Left ventricle myocardium inferior (tissue), 1 donor: ENCODE results near the gene ZNF117. TPM values are rescaled to one million over a fixed set of nuclear protein-coding genes. Genes with fewer than 3 reads are reported as not detected.

Source experiments
- DNase-seq: peaks from one replicate; pipeline ENCODE4 v3.0.0-alpha.2; 2020
- H3K27ac ChIP-seq: fragments of 200-600 bp; replicated peaks from 2 replicates; pipeline ENCODE4 v1.8.0; 2021
- H3K27me3 ChIP-seq: fragments of 200-600 bp; 2 replicates; pipeline ENCODE4 v1.8.0; 2021; ENCODE audit warnings: low read depth
- H3K36me3 ChIP-seq: fragments of 200-600 bp; 2 replicates; pipeline ENCODE4 v1.8.0; 2021
- H3K4me1 ChIP-seq: fragments of 200-600 bp; 2 replicates; pipeline ENCODE4 v1.8.0; 2021
- H3K4me3 ChIP-seq: fragments of 200-600 bp; 2 replicates; pipeline ENCODE4 v1.8.0; 2021; ENCODE audit warnings: mild to moderate bottlenecking, moderate library complexity
- H3K9me3 ChIP-seq: fragments of 200-600 bp; replicated peaks from 2 replicates; pipeline ENCODE4 v1.8.0; 2021
- intact Hi-C: fragments of 100-400 bp; cut with micrococcal nuclease; formaldehyde crosslinking; loops from one replicate; pipeline ENCODE4 v1.11.0; 2022
- total RNA-seq: library from RNA; stranded (reverse); fragmentation: NEBNext Ultra II Directional; extraction: Animal tissue kit (Norgen Biotek cat#: 25700); gene quantifications from one replicate; pipeline ENCODE4 v1.2.1, GENCODE V29; 2021
- TF ChIP-seq, protein P1 (sequence below): fragments of 200-600 bp; IDR thresholded peaks from 2 replicates; pipeline ENCODE4 v1.8.0; 2021; ENCODE audit warnings: antibody characterized with exemption, mild to moderate bottlenecking, borderline replicate concordance
- donor health status: DM: no; HTN: yes; CAD: no; lungs with severe emphysema.

Gene ZNF117
- total RNA-seq, 1 donor from 2014 or later = 3.2 TPM

DNA sequence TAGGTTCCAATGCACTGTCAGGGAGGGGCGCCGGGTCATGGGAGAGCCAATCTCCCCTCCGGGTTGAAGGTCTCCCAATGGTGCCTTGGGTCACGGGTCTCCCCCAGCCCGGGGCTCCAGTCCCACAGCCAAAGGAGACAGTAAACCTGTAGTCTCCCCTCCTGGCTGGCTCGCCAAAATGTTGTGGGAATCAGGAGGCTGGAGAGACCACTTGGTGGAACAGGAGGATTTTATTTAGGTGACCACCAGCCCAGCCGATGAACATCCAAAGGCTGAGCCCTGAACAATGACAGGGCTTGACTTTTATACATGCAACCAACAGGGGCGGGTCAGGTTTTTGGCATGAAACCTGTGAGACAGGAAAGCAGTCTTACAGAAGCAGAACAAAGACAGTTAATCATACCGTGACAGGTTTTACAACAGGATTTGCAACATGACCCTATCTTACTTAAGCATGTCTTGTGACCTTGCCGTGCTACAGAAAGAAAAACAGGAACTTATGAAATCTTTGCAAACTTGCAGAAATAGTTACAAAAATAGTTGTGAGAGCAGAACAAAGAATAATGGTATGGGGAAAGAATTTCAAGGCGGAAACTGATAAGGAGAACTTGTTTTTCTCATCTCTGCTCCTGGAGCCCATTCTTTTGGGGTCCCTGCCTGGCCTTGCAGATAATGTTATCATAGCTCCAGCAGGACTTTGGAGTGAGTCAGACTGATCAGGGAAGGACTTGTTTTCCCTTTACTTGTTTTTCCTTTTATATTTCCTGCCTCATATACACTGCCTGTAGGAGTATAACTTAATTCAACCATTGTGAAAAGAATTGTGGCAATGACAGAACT, 8.5 kb upstream of the ZNF117 start:
- no peak overlapping the region for H3K4me3 ChIP-seq
- H3K27me3 ChIP-seq = no peaks in the 10 kb centered on the region
- peaks cover 68% of the 10 kb centered on the region for H3K4me1 ChIP-seq
- DNase-seq = no peak
- peaks cover 49% of the 10 kb centered on the region for H3K9me3 ChIP-seq
- TF ChIP-seq, protein P1, sequence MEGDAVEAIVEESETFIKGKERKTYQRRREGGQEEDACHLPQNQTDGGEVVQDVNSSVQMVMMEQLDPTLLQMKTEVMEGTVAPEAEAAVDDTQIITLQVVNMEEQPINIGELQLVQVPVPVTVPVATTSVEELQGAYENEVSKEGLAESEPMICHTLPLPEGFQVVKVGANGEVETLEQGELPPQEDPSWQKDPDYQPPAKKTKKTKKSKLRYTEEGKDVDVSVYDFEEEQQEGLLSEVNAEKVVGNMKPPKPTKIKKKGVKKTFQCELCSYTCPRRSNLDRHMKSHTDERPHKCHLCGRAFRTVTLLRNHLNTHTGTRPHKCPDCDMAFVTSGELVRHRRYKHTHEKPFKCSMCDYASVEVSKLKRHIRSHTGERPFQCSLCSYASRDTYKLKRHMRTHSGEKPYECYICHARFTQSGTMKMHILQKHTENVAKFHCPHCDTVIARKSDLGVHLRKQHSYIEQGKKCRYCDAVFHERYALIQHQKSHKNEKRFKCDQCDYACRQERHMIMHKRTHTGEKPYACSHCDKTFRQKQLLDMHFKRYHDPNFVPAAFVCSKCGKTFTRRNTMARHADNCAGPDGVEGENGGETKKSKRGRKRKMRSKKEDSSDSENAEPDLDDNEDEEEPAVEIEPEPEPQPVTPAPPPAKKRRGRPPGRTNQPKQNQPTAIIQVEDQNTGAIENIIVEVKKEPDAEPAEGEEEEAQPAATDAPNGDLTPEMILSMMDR = no peak
- H3K36me3 ChIP-seq = peaks cover 8% of the 10 kb centered on the region
- intact Hi-C loops = no loop called here
- peak overlapping the region; percentile 82 for H3K27ac ChIP-seq

DNA sequence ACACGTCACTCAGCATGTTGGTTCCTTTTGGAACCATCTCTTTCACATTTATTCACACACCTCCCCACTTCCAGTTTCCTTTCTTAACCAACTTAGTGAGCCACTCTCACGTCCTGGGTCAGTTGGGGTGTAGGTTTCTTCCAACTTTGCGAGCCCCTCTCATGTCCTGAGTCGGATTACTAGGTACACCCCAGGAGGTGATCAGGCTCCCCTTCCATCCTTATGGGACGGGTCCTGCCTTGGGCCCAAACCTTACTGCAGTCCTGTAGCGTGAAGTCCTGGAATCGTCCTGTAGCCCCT, 8.0 kb upstream of the ZNF117 start:
- Histone ChIP-seq H3K36me3 (peaks cover 8% of the 10 kb centered on the region), H3K9me3 (peaks cover 52% of the 10 kb centered on the region), H3K4me1 (peaks cover 62% of the 10 kb centered on the region), H3K27me3 (no peaks in the 10 kb centered on the region), H3K4me3 (no peak overlapping the region), H3K27ac (peak overlapping the region; percentile 82)
- TF ChIP-seq, protein P1 = no peak
- intact Hi-C loops = no loop called here
- DNase-seq = no peak

DNA sequence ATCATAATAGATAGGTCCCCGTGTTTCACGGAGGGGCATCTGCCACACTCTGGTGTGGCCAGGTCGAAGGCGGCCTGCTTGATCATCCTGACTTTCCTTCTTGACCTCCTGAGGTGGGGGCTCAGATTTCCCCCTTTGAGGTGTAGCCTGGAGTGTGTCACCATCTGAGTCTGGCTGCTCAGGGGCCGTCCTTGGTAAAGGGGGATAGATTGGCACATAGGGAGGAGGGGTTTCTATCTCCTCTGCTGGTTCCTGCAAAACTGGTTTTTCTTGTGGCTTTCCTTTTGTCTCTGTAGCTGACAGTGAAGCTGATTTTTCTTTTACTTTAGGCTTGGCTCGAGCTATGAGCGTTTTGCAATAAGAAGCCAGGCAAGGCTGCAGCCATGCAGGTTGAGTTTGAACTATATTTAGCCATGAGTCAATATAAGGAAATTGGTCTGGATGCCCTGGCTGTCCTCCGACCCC, 7.1 kb upstream of the ZNF117 start:
- H3K4me3 ChIP-seq = peak overlapping the region; percentile 34
- H3K36me3 ChIP-seq = peaks cover 13% of the 10 kb centered on the region
- DNase-seq = no peak
- H3K4me1 ChIP-seq = peaks cover 56% of the 10 kb centered on the region
- peaks cover 56% of the 10 kb centered on the region for H3K9me3 ChIP-seq
- TF ChIP-seq, protein P1 = no peak
- no peaks in the 10 kb centered on the region for H3K27me3 ChIP-seq
- intact Hi-C loops = no loop called here
- H3K27ac ChIP-seq = peak overlapping the region; percentile 82

- TF ChIP-seq, protein P1 = no peak
- Histone ChIP-seq H3K4me1 (peaks cover 50% of the 10 kb centered on the region), H3K9me3 (peaks cover 62% of the 10 kb centered on the region), H3K27ac (peak overlapping the region; percentile 82), H3K36me3 (peaks cover 19% of the 10 kb centered on the region), H3K27me3 (no peaks in the 10 kb centered on the region), H3K4me3 (peak overlapping the region; percentile 34)
- DNase-seq = no peak
- intact Hi-C loops = no loop called here
Measured at GRCh38 chr7:64997164-64997908, 6.5 kb upstream of the ZNF117 start.

DNA sequence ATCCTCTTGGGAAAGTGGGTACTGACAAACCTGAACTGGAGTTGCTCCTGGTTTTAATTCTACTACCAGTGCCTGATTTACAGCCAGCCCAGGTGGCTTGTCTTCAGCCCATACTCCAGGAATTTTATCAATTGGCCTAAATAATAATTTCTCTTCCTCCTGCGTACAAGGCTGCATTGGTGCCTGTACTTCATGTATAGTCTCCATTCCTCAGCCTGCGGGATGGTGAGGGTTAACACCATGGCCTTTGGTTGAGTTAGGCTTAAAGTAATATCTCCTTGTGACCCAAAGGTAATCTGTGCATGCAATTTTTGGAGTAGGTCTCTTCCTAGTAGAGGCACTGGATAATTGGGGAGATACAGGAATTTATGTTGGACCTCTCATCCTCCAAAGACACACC, 5.5 kb upstream of the ZNF117 start:
- peaks cover 72% of the 10 kb centered on the region for H3K9me3 ChIP-seq
- no peaks in the 10 kb centered on the region for H3K27me3 ChIP-seq
- no peak overlapping the region for H3K4me3 ChIP-seq
- H3K4me1 ChIP-seq = peaks cover 43% of the 10 kb centered on the region
- intact Hi-C loops = no loop called here
- TF ChIP-seq, protein P1 = no peak
- H3K36me3 ChIP-seq = peaks cover 29% of the 10 kb centered on the region
- no peak for DNase-seq
- no peak overlapping the region for H3K27ac ChIP-seq
